Stimulated activated naive B cell treated with anti-CD40 and anti-IgM and Interleukin-4, amounts not matched to agents 10 μg/mL and 1 μg/mL and 100 μg/mL, for 72 hours (primary cell): ENCODE results near the gene RABGGTA.

Experiments used
- ATAC-seq, 2 donors: fragments of 150-1000 bp; cut with Tn5 transposase; replicated peaks; 2 replicates each; pipeline ENCODE4 v1.10.0; 2021; ENCODE audit warnings: moderate library complexity in 1 of 2
- DNase-seq: peaks from one replicate; pipeline ENCODE4 v3.0.0; 2021
- H3K27ac Mint-ChIP-seq: one replicate; pipeline ENCODE4 v1.8.0; 2022; ENCODE audit warnings: mild to moderate bottlenecking, mixed read lengths
- H3K27me3 Mint-ChIP-seq, 2 donors: one replicate each; pipeline ENCODE4 v1.8.0; 2022; ENCODE audit warnings: mixed read lengths in 2 of 2
- H3K36me3 Mint-ChIP-seq, 2 donors: one replicate each; pipeline ENCODE4 v1.8.0; 2022; ENCODE audit warnings: mixed read lengths in 2 of 2, mild to moderate bottlenecking in 1 of 2
- H3K4me1 Mint-ChIP-seq, 2 donors: one replicate each; pipeline ENCODE4 v1.8.0; 2022; ENCODE audit warnings: mixed read lengths in 2 of 2, mild to moderate bottlenecking in 1 of 2
- H3K4me3 Mint-ChIP-seq, 2 donors: one replicate each; pipeline ENCODE4 v1.8.0; 2022; ENCODE audit warnings: mild to moderate bottlenecking in 2 of 2, mixed read lengths in 2 of 2, moderate library complexity in 1 of 2
- H3K9me3 Mint-ChIP-seq, 2 donors: one replicate each; pipeline ENCODE4 v1.8.0; 2022; ENCODE audit warnings: mixed read lengths in 2 of 2, mild to moderate bottlenecking in 1 of 2

Gene RABGGTA

GRCh38 chr14:24264298-24264697 is 7.1 kb downstream of the RABGGTA start:
- H3K27ac Mint-ChIP-seq, result no peak overlapping the region
- peaks cover 35 to 50% of the 10 kb centered on the region in 2 donors for H3K36me3 Mint-ChIP-seq
- ATAC-seq (no peak), DNase-seq (no peak)
- peaks cover 0 to 4% of the 10 kb centered on the region in 2 donors for H3K4me1 Mint-ChIP-seq
- no peaks in the 10 kb centered on the region for H3K9me3 Mint-ChIP-seq
- no peaks in the 10 kb centered on the region for H3K27me3 Mint-ChIP-seq
- H3K4me3 Mint-ChIP-seq, result no peak overlapping the region

DNA sequence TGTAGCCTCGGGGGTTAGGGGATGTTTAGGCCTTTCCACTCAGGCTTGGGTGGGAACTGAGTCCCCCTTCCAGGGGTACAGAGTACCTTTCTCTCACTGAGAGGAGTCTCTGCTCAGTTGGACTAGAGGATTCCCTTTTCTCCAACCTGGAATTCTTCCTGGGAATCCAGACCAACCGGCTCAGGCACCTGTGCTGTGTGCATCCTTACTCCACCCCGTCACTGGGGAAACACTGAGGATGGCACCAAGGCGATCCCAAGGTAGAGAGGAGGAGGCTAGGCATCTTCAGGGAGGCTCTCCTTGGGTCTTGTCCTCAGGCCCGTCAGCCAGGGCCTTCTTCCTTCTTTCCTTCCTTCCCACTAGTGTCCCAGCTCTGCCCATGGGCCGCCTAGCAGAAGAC is 7.5 kb downstream of the RABGGTA start:
- ATAC-seq (no peak), DNase-seq (no peak)
- peaks cover 0 to 4% of the 10 kb centered on the region in 2 donors for H3K4me1 Mint-ChIP-seq
- H3K27ac Mint-ChIP-seq, result no peak overlapping the region
- no peaks in the 10 kb centered on the region for H3K27me3 Mint-ChIP-seq
- peaks cover 35 to 46% of the 10 kb centered on the region in 2 donors for H3K36me3 Mint-ChIP-seq
- no peaks in the 10 kb centered on the region for H3K9me3 Mint-ChIP-seq
- H3K4me3 Mint-ChIP-seq, result no peak overlapping the region

- Mint-ChIP-seq H3K4me1 (peaks cover 0 to 4% of the 10 kb centered on the region in 2 donors), H3K27ac (no peak within 1 kb of the TSS), H3K9me3 (no peaks in the 10 kb centered on the region), H3K27me3 (no peaks in the 10 kb centered on the region), H3K36me3 (peaks cover 35 to 39% of the 10 kb centered on the region in 2 donors), H3K4me3 (no peak within 1 kb of the TSS)
- DNase-seq (no peak), ATAC-seq (no peak)
These were observed 8.3 kb downstream of the RABGGTA start, which contains the start of gene TGM1 for GRCh38 chr14:24262821-24263733. Gene TGM1, minus strand, starts transcription at chr14:24263177. Its CDS starts 825 bp downstream, at chr14:24262352.

GRCh38 chr14:24261969-24262327 is 9.4 kb downstream of the RABGGTA start:
- no peak for ATAC-seq
- Mint-ChIP-seq H3K4me1 (peaks cover 0 to 1% of the 10 kb centered on the region in 2 donors), H3K36me3 (peaks cover 30 to 36% of the 10 kb centered on the region in 2 donors), H3K4me3 (no peak overlapping the region), H3K27ac (no peak overlapping the region), H3K9me3 (no peaks in the 10 kb centered on the region), H3K27me3 (no peaks in the 10 kb centered on the region)
- no peak for DNase-seq

GRCh38 chr14:24261256-24261968 is 10.0 kb downstream of the RABGGTA start:
- H3K36me3 Mint-ChIP-seq, result peaks cover 25 to 33% of the 10 kb centered on the region in 2 donors
- H3K4me1 Mint-ChIP-seq, result no peaks in the 10 kb centered on the region
- no peaks in the 10 kb centered on the region for H3K9me3 Mint-ChIP-seq
- no peak overlapping the region for H3K4me3 Mint-ChIP-seq
- no peak for ATAC-seq
- no peak overlapping the region for H3K27ac Mint-ChIP-seq
- DNase-seq, result no peak
- no peaks in the 10 kb centered on the region for H3K27me3 Mint-ChIP-seq

GRCh38 chr14:24260780-24261157 is 10.6 kb downstream of the RABGGTA start:
- no peak for ATAC-seq

GRCh38 chr14:24260026-24260779 is 11.2 kb downstream of the RABGGTA start:
- Mint-ChIP-seq H3K36me3 (peaks cover 22 to 36% of the 10 kb centered on the region in 2 donors), H3K9me3 (no peaks in the 10 kb centered on the region), H3K27ac (no peak overlapping the region), H3K4me3 (no peak overlapping the region), H3K27me3 (no peaks in the 10 kb centered on the region), H3K4me1 (no peaks in the 10 kb centered on the region)
- no peak for ATAC-seq
- no peak for DNase-seq

More at GRCh38 chr14:24260780-24261157, 10.6 kb downstream of the RABGGTA start:
- DNase-seq, result no peak
- Mint-ChIP-seq H3K4me1 (no peaks in the 10 kb centered on the region), H3K27me3 (no peaks in the 10 kb centered on the region), H3K36me3 (peaks cover 21 to 30% of the 10 kb centered on the region in 2 donors), H3K9me3 (no peaks in the 10 kb centered on the region), H3K27ac (no peak overlapping the region), H3K4me3 (no peak overlapping the region)

DNA sequence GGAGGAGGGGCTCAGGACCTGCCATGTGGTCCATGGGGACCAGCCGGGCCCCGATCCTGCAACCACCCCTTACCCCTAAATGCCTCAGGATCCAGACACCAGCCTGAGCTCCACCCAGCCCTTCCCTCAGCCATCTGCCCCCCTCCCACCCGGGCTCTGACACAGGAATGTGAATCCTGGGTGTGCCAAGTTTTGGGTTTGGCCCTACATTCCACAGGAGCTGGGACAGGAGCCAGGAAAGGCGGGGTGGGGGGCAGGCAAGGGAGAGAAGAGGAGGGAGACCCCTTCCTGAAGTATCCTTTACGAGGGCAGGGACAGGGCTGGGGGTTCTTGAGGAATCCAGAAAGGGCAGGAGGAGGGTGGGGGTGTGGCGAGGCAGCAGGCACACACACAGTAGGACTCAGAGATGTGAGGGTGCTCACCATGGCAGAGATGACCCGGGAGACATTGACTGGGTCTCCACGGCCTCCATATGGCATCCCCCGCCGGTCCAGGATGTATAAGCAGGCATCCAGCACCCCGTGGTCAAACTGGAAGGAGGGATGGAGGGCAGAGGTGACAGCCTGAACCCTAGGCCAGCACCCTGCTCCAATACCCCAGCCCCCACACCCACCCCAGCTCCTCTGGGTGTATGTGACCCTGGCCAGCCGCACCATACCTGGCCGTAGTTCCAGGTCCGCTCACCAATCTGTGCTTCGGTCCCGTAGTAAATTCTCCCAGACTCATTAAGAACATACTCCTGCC is 11.9 kb downstream of the RABGGTA start:
- no peak for DNase-seq
- Mint-ChIP-seq H3K4me1 (no peaks in the 10 kb centered on the region), H3K27ac (no peak overlapping the region), H3K27me3 (no peaks in the 10 kb centered on the region), H3K4me3 (no peak overlapping the region), H3K9me3 (no peaks in the 10 kb centered on the region), H3K36me3 (peaks cover 27 to 44% of the 10 kb centered on the region in 2 donors)
- ATAC-seq, result no peak

GRCh38 chr14:24258548-24259265 is 12.7 kb downstream of the RABGGTA start:
- no peak overlapping the region for H3K4me3 Mint-ChIP-seq
- no peak for DNase-seq
- no peaks in the 10 kb centered on the region for H3K4me1 Mint-ChIP-seq
- H3K27ac Mint-ChIP-seq, result no peak overlapping the region
- H3K27me3 Mint-ChIP-seq, result no peaks in the 10 kb centered on the region
- no peak for ATAC-seq
- no peaks in the 10 kb centered on the region for H3K9me3 Mint-ChIP-seq
- peaks cover 31 to 45% of the 10 kb centered on the region in 2 donors for H3K36me3 Mint-ChIP-seq

DNA sequence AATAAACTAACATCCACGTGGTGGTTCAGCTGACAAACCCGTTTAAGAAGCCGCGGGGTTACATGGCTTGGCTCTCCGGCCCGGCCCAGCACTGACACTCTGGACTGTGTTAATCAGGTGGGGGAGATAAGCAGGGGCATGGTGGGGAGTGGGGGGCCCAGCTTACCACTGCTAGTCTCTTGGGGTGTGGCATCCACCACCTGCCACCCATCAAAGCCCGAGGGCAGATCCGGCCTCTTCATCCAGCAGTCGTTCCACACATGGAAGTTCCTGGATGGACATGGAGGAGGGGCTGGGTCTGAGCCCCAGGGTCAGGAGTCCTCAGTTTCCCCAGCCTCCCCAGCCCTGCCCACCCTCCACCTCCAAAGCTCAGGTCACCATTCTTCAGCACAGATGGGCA is 13.3 kb downstream of the RABGGTA start:
- Mint-ChIP-seq H3K4me1 (no peaks in the 10 kb centered on the region), H3K4me3 (no peak overlapping the region), H3K9me3 (no peaks in the 10 kb centered on the region), H3K36me3 (peaks cover 31 to 45% of the 10 kb centered on the region in 2 donors), H3K27me3 (no peaks in the 10 kb centered on the region), H3K27ac (no peak overlapping the region)
- ATAC-seq, result no peak
- DNase-seq, result no peak

DNA sequence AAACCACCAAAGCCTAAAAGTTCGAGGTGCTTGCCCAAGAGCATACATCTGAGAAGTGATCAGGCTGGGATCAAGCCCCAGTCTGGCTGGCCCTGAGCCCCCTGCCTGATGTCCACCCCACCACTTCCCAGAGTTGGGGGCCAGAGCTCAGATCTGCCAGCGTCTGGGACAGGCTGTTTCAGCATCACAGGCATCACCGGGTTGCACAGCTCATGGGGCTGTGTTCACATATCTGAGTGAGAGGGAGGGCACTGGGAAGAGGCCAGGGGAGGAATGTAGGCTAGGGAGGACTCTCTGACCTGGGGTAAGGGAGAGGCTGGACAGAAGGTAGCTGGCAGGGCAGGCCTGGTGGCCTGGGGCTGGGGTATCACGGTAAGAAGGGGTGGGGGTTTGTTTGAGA is 14.4 kb downstream of the RABGGTA start:
- no peak for ATAC-seq
- Mint-ChIP-seq H3K4me1 (no peaks in the 10 kb centered on the region), H3K27ac (peak overlapping the region; percentile 1), H3K9me3 (no peaks in the 10 kb centered on the region), H3K27me3 (no peaks in the 10 kb centered on the region), H3K4me3 (no peak overlapping the region), H3K36me3 (peaks cover 25 to 35% of the 10 kb centered on the region in 2 donors)
- DNase-seq, result no peak

- H3K9me3 Mint-ChIP-seq, result no peaks in the 10 kb centered on the region
- no peak overlapping the region for H3K4me3 Mint-ChIP-seq
- H3K4me1 Mint-ChIP-seq, result peaks cover 0 to 5% of the 10 kb centered on the region in 2 donors
- H3K27ac Mint-ChIP-seq, result no peak overlapping the region
- no peak for ATAC-seq
- H3K27me3 Mint-ChIP-seq, result no peaks in the 10 kb centered on the region
- H3K36me3 Mint-ChIP-seq, result peaks cover 24 to 32% of the 10 kb centered on the region in 2 donors
- DNase-seq, result no peak
These were observed 15.3 kb downstream of the RABGGTA start for GRCh38 chr14:24255931-24256711.

- DNase-seq (no peak), ATAC-seq (no peak)
- peaks cover 24 to 33% of the 10 kb centered on the region in 2 donors for H3K36me3 Mint-ChIP-seq
- no peak overlapping the region for H3K4me3 Mint-ChIP-seq
- H3K27ac Mint-ChIP-seq, result no peak overlapping the region
- no peaks in the 10 kb centered on the region for H3K27me3 Mint-ChIP-seq
- H3K9me3 Mint-ChIP-seq, result no peaks in the 10 kb centered on the region
- H3K4me1 Mint-ChIP-seq, result peaks cover 4 to 5% of the 10 kb centered on the region in 2 donors
These were observed 16.0 kb downstream of the RABGGTA start for GRCh38 chr14:24255438-24255837.
